ENCODE measurements around the gene C2orf81. TPM values are rescaled to one million over a fixed set of nuclear protein-coding genes. Genes with fewer than 3 reads are reported as not detected.
A peak's percentile ranks its signal among the peaks of the same experiment; 100 is the strongest.
"Not testable (repeated sequence)": the region's sequence is repeated elsewhere in the genome, so short reads cannot be mapped to it uniquely, and the experiment has no call there.

Gene C2orf81
- total RNA-seq, 1 donor from 2014 or later, result 0.38 TPM

- DNase-seq (ENCODE audit: low spot score) (no peak), ATAC-seq (no peak)
These were observed 23.3 kb upstream of the C2orf81 start for GRCh38 chr2:74444498-74445318.

DNA sequence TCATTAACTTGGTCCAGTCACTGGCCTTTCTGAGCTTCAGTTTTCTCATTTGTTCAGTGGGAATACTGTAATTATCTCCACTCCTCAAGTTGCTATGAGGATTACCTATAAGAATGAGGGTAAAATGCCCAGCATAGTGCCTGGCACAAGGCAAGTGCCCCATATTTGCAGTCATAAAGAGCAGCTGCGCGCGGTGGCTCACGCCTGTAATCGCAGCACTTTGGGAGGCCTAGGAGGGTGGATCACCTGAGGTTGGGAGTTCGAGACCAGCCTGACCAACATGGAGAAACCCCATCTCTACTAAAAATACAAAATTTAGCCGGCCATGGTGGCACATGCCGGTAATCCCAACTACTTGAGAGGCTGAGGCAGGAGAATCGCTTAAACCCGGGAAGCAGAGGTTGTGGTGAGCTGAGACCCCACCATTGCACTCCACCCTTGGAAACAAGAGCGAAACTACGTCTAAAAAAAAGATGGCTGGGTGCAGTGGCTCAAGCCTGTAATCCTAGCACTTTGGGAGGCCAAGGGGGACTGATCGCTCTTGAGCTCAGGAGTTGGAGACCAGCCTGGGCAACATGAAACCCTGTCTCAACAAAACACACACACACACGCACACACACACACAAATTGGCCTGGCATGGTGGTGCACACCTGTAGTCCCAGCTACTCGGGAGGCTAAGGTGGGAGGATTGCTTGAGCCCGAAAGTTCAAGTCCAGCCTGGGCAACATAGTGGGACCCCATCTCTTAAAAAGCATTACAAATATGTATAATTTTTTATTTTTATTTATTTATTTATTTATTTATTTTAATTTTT is 21.3 kb upstream of the C2orf81 start:
- not testable (repeated sequence) for DNase-seq (ENCODE audit: low spot score); ATAC-seq

DNA sequence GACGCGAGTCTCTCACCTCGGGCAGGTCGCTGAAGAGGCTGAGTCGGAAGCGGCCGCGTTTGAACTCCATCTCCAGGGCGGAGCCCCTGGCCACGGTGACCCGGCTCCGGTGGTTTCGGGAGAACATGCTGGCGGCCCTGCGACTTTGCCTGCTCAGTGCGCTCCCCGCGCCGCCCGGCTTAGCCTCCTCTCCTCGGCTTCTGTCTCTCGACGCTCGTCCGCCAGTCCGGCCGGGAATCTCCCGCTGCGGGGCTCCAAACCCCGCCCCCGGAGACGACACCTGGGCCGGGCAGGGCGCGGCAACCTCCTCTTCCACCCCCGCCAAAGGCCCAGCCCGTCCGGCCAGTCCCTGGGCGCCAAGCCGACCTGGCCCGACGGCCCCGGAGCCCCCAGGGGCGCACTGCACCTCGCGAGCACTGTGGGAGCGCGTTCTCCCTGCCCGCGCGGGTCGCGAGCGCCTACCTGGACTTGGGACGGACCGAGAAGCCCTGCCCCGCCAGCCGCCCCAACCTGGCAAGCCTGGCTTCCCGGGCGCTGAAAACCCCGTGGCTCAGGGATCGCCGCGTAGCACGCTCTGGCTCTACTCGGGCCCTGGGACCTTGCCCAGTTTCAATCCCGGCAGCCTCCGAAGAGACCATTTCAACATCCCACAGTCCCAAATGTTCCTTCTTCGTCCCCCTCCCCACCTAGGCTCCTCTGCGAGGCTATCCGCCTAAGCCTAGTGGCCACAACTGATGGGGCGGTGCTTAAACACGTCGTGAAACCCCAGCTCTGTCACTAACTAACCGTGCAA is 20.5 kb upstream of the C2orf81 start, which contains the start of gene RTKN:
Gene RTKN, minus strand, starts transcription at position 248 of the 793 bp plus-strand sequence. Its CDS starts 121 bp downstream, at position 127.
- DNase-seq (ENCODE audit: low spot score), result peak; percentile 89
- ATAC-seq, result peak; percentile 71

DNA sequence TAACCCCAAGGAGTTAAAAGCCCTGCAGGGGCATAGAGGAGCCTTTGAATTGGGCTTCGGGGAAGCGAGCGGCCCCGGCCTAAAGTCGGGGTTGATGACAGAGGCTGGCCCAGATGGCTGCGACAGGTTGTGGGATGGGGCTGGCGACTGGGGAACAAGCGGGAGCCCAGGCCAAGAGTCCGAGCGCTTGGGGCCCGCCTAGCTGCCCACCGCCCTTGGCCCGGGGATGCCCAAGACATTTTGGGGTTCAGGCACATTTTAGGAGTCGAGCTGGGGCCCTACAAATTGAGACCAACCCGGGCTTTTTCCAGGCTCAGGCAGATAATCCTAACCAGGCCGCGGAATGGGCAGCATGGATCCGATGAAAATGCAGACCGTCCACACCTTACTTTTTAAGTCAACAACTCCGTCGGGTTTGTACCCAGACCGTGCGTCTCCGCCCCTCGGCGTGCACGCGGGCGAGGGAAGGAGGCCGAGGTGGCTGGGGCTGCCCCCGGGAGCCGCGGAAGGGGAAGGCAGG is 19.8 kb upstream of the C2orf81 start:
- ATAC-seq, result peak; percentile 7
- no peak for DNase-seq (ENCODE audit: low spot score)

DNA sequence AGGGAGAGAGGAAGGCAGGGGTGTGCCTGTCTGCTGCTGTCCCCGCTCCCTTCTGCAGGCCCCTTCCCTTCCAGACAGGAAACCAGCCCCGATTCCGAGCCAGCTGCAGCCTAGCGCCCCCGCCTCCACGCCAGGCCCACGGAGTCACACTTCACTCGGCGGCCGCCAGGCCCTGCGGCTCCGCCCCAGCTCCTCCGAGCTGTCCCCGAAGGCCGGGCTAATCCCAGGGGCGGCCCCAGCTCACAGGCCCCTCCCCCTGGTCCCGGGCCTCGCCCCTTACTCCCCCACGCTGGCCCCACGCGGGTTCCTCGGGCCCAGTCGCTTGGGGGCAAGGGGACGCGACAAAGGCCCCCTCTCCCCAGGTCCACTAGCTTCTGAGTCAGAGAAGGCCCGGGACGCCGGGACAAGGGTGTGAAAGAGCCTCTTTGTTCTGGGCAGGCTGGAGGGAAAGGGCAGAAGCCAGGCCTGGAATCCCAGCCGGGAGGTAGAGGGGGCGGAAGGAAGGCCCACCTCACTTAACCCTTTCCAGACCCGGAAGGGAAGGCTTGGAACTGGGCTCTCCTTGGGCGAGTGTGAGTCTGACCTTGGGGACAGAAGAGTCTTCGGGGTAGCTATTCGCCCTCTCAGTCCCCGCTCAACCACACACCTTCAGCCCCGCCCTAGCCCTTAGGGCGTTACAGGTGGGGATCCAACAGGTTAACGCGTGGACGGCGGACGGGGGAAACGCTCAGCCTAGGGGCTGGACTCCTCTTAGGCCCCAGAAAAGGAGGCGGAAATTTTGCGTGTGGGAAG is 19.2 kb upstream of the C2orf81 start:
- DNase-seq (ENCODE audit: low spot score), result peak; percentile 89
- peak; percentile 80 for ATAC-seq

GRCh38 chr2:74439803-74440377 is 18.5 kb upstream of the C2orf81 start:
- peak; percentile 21 for ATAC-seq
- DNase-seq (ENCODE audit: low spot score), result no peak

- ATAC-seq, result no peak
- no peak for DNase-seq (ENCODE audit: low spot score)
These were observed 18.0 kb upstream of the C2orf81 start for GRCh38 chr2:74439373-74439772.

GRCh38 chr2:74438248-74438647 is 16.8 kb upstream of the C2orf81 start:
- ATAC-seq (no peak), DNase-seq (ENCODE audit: low spot score) (no peak)

DNA sequence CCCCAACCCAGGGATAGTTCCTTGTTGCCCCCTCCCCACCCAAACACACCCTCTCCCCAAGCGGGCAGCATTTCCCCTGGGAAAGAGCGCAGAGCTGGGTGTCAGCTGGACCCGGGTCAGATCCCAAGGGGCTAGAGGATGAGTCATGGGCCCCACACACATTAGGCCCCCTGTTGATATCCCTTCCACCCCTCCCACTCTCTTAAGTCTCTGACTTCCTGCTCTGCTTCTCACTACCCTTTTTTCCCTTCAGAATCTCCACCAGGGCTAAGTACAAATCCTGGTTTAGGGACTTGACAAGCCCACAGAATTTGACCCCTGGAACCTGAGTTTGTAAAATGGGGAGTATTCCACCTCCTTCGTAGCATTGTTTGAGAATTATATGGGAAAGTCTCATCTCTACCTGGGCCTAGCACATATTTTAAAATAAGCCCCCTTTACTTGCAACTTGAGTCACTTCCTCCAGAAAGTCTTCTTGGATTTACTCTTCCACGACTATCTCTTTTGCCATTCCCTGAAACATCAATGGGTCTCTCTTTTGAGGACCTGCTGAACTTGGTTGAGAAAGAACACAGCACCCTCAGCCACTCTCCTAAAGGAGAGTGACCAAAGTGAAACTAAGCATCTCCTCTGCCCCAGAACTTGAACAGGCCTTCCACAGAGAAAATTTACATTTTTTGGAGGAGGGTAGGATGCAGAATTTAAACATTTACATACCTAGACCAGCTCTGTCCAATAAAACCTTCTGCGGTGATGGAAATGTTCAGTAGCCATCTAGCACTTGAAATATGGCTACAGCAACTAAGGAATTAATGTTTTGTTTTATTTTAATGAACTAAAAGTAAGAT is 15.7 kb upstream of the C2orf81 start:
- no peak for ATAC-seq
- DNase-seq (ENCODE audit: low spot score), result no peak

DNA sequence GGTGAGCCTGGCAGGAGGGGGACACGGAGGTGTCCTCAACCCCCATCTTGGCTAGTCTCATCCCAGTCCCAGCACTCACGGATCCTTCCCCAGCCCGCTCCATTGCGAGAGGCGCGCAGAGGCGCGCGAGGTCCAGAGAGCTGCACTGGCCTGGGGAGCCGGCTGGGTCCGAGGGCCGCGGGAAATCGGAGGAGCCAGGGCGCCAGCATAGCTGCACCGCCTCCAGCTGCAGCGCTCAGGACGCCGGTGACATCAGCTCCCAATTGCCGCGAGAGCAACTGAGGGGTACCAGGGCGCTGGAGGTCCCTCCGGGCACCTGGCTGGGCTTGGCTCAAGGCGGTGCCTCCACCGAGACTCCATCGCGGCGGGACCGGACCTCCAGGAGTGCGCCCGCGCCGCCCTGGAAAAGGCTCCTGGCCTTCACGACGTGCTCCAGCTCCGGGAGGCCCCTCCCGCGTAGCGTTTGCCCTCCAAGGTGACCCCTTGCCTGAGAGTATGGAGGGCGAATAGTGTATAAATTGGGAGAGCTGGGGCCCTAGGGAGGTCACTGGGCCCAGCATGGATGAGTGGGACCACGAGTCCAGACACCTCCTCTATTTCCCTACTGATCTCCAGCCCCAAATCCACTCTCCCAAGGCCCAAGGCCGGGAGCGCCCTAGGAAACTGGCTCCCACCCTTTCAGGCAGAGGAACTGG is 14.8 kb upstream of the C2orf81 start:
- DNase-seq (ENCODE audit: low spot score) (no peak), ATAC-seq (no peak)

DNA sequence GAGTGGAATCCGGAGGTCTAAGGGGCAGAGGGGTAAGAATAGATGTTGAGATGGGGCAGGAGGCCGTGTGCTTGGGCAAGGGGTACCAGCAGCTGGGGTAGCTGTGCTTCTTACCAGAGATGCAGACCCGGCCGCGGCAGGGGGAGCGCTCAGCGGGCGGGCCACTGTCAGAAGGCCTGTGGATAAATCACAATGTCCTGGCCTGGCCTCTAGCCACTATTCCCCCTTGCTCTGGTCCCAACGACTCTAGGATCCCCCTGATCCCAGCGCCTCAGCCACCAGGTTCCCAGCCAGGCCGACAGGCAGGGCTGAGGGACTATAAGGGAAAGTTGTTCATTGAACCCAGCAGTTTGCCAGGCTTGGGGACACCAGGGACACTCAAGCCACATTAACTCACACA is 9.1 kb upstream of the C2orf81 start:
- ATAC-seq (peak; percentile 51), DNase-seq (ENCODE audit: low spot score) (no peak)

GRCh38 chr2:74429487-74430451 is 8.3 kb upstream of the C2orf81 start:
- ATAC-seq (peak; percentile 82), DNase-seq (ENCODE audit: low spot score) (peak; percentile 92)

- no peak for DNase-seq (ENCODE audit: low spot score)
- ATAC-seq, result no peak
These were observed 7.3 kb upstream of the C2orf81 start for GRCh38 chr2:74428675-74429074.

DNA sequence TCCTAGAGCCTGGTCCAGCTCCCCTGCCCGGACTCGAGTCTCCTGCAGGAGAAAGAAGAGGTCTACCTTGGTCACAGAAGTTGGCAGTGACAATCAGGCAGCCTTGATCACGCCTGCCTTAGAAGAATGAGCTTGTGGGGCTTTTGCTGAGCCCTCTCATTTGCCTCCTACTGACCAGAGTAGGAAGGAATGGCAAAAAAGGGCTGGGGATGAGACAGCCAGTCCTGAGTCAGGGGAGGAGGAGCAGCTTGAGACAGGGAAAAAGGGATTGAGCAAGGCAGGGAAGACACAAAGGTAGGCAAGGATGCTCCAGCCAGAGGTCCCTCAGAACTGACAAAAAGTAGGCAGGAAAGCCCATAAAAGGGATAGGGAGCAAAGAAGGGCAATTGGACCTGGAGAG is 6.1 kb upstream of the C2orf81 start:
- DNase-seq (ENCODE audit: low spot score) (no peak), ATAC-seq (no peak)

DNA sequence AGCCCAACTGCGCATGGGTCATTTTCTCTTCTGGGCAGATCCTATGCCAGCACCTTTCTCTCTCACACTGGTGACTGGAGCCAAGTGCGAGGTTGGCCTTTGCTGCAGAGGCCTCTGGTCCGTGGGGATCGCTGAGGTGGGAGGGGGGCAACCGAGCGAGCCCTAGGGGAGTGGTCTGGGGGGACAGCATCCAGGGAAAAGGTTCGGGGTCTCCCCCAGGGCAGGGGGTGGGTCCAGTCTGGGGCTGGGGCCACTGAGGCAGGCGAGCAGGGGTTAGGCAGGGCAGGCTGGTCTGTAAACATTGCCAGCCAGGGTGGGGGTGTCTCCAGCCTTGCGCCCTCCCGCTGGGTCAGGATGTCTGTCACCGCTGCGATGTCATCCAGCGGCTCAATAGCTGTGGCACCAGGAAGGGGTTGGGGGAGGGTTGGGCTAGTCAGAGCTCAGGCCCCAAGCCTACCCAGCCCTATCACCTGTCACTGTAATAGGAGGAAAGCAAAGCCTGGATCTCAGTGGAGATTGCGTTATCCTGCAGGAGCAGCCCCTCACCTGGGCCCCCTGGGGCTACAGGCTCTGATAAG is 4.9 kb upstream of the C2orf81 start:
- ATAC-seq (no peak), DNase-seq (ENCODE audit: low spot score) (no peak)

DNA sequence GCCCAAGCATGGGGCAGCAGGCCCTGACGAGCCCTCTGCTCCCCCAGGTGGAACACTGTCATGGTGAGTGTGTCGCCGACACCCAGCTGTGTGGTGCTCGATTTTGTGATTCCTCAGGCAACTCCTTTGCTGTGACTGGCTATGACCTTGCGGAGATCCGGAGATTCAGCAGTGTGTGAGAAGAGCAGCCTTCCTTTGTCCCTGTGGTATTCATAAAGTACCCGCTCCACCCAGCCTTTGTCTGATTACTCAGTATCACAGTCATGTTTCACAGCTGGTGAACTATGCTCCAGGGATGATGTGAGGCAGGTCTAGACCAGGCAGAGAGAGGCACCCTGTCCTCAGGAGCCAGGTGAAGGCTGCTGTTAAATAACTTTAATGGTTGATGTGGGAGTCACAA is 4.1 kb upstream of the C2orf81 start:
- DNase-seq (ENCODE audit: low spot score) (no peak), ATAC-seq (no peak)

- ATAC-seq (no peak), DNase-seq (ENCODE audit: low spot score) (no peak)
These were observed 3.6 kb upstream of the C2orf81 start for GRCh38 chr2:74424995-74425406.

Measured in left lobe of liver (tissue), 2 donors.